Neutrophil (primary cell): ENCODE data around the gene DNAJB6.

Experiments used
- H3K27ac ChIP-seq: fragments of 200-600 bp; sonication (generic); 2 replicates; pipeline ENCODE4 v1.5.1; 2016; ENCODE audit warnings: mild to moderate bottlenecking, moderate library complexity
- H3K27me3 ChIP-seq: fragments of 200-600 bp; sonication (generic); 2 replicates; pipeline ENCODE4 v1.6.0; 2016; ENCODE audit warnings: mild to moderate bottlenecking
- H3K36me3 ChIP-seq: fragments of 200-600 bp; sonication (generic); 2 replicates; pipeline ENCODE4 v1.5.1; 2017
- H3K4me1 ChIP-seq, 2 experiments: fragments of 200-600 bp in 1 of 2; sonication (generic) in 1 of 2; 1 replicate in 1 of 2; 2 replicates in 1 of 2; pipeline versions ENCODE4 v1.5.1 to v1.6.1; 2013 to 2016; ENCODE audit warnings: low read depth in 1 of 2, low read length in 1 of 2, mild to moderate bottlenecking in 1 of 2, moderate library complexity in 1 of 2; ENCODE audit not compliant: control insufficient read depth in 1 of 2, insufficient read depth in 1 of 2
- H3K4me3 ChIP-seq, 2 experiments: fragments of 200-600 bp in 1 of 2; sonication (generic) in 1 of 2; 1 replicate in 1 of 2; 2 replicates in 1 of 2; pipeline ENCODE4 v1.5.1; 2013 to 2016; ENCODE audit warnings: low read depth in 1 of 2, low read length in 1 of 2, mild to moderate bottlenecking in 1 of 2, moderate library complexity in 1 of 2
- H3K9me3 ChIP-seq: fragments of 200-600 bp; sonication (generic); 2 replicates; pipeline ENCODE4 v1.5.1; 2016
- CTCF ChIP-seq: fragments of 200-600 bp; sonication (generic); IDR thresholded peaks from 2 replicates; pipeline ENCODE4 v1.5.1; 2016; ENCODE audit warnings: antibody characterized with exemption

The DNAJB6 gene

GRCh38 chr7:157440346-157441022 lies 103.7 kb downstream of the DNAJB6 start:
- peaks cover 10% of the 10 kb centered on the region for H3K27me3 ChIP-seq
- no peaks in the 10 kb centered on the region for H3K4me1 ChIP-seq
- H3K4me3 ChIP-seq, result no peak overlapping the region
- H3K27ac ChIP-seq, result no peak overlapping the region
- no peaks in the 10 kb centered on the region for H3K9me3 ChIP-seq
- no peaks in the 10 kb centered on the region for H3K36me3 ChIP-seq
- TF ChIP-seq CTCF, result no peak

- Histone ChIP-seq H3K27me3 (peaks cover 10% of the 10 kb centered on the region), H3K36me3 (no peaks in the 10 kb centered on the region), H3K27ac (no peak overlapping the region), H3K4me1 (no peaks in the 10 kb centered on the region), H3K4me3 (no peak overlapping the region), H3K9me3 (no peaks in the 10 kb centered on the region)
- TF ChIP-seq CTCF, result no peak
Observed at GRCh38 chr7:157441023-157441399, 104.2 kb downstream of the DNAJB6 start.

GRCh38 chr7:157442456-157442855 lies 105.7 kb downstream of the DNAJB6 start:
- H3K27ac ChIP-seq, result no peak overlapping the region
- H3K4me1 ChIP-seq, result no peaks in the 10 kb centered on the region
- no peaks in the 10 kb centered on the region for H3K36me3 ChIP-seq
- H3K27me3 ChIP-seq, result peaks cover 6% of the 10 kb centered on the region
- no peaks in the 10 kb centered on the region for H3K9me3 ChIP-seq
- TF ChIP-seq CTCF, result no peak
- no peak overlapping the region for H3K4me3 ChIP-seq

- no peak overlapping the region for H3K27ac ChIP-seq
- TF ChIP-seq CTCF, result no peak
- no peaks in the 10 kb centered on the region for H3K9me3 ChIP-seq
- H3K36me3 ChIP-seq, result no peaks in the 10 kb centered on the region
- H3K4me1 ChIP-seq, result no peaks in the 10 kb centered on the region
- peaks cover 2% of the 10 kb centered on the region for H3K27me3 ChIP-seq
- H3K4me3 ChIP-seq, result no peak overlapping the region
Observed at GRCh38 chr7:157442993-157443831, 106.4 kb downstream of the DNAJB6 start.

GRCh38 chr7:157444011-157444842 lies 107.4 kb downstream of the DNAJB6 start:
- H3K27ac ChIP-seq, result no peak overlapping the region
- no peaks in the 10 kb centered on the region for H3K9me3 ChIP-seq
- H3K36me3 ChIP-seq, result no peaks in the 10 kb centered on the region
- no peak for TF ChIP-seq CTCF
- no peaks in the 10 kb centered on the region for H3K27me3 ChIP-seq
- H3K4me3 ChIP-seq, result no peak overlapping the region
- no peaks in the 10 kb centered on the region for H3K4me1 ChIP-seq
